HG03175 (cell line): ENCODE measurements around the gene BNIP1.

Source experiments
- ATAC-seq: cut with Tn5 transposase; IDR thresholded peaks from one replicate; pipeline ENCODE4 v1.9.1; 2021; ENCODE audit warnings: mild to moderate bottlenecking, moderate library complexity; ENCODE audit not compliant: unreplicated experiment

BNIP1 gene

DNA sequence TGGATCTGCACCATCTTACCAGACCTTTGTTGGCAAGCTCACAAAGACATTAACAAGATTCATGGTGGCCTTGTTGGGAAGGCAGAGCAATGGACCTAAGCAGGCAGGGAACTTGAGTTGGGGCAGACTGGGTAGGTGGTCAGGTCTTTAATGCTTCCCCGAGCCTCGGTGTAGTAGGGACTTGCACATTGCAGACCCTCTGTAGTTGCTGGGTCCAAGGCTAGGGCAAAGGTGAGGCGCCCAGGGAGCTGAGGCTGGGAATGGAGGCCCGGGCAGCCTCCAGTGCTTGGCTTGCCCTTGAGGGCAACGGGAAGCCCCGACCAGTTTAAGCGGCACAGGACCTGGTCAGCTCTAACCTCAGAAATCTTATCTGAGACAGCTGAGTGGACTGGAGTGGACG lies 66.5 kb downstream of the BNIP1 start:
- no peak for ATAC-seq

DNA sequence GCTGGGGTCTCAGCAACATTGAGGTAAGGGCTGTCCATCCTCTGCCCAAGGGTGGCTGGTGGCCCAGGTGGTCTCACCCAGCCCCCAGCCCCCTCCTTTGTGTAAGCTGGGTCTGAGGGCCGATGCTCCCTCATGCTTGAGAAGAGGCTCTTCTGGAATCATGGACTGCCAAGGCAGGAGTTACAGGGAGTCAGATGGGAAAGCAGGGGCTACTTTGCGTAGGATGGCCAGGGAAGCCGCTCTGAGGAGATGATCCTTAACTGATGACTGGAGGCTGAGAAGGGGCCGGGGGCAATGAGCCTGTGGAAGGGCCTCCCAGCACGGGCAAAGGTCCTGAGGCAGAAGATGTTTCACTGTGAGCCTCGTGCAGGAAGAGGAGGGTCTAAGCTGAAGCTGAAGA lies 67.0 kb downstream of the BNIP1 start:
- no peak for ATAC-seq

DNA sequence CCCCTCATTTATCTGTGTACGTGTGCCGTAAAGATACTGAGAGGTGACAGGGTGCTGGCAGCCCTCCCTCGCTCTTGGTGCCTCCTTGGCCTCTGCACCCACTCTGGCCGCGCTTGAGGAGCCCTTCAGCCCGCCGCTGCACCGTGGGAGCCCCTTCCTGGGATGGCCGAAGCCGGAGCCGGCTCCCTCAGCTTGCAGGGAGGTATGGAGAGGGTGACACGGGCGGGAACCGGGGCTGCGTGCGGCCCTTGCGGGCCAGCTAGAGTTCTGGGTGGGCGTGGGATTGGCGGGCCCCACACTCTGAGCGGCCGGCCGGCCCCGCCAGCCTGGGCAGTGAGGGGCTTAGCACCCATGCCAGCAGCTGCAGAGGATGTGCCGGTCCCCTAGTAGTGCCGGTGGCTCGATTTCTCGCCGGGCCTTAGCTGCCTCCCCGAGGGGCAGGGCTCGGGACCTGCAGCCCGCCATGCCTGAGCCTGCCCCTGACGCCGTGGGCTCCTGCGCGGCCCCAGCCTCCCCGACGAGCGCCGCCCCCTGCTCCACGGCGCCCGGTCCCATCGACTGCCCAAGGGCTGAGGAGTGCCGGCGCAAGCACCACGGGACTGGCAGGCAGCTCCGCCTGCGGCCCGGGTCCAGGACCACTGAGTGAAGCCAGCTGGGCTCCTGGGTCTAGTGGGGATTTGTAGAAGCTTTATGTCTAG lies 69.1 kb downstream of the BNIP1 start:
- no peak for ATAC-seq
